ENCODE measurements around the gene ZBTB32.

Gene ZBTB32

GRCh38 chr19:35753634-35754369 lies 49.4 kb downstream of the ZBTB32 start:
- no peak for DNase-seq

- DNase-seq, result no peak
Observed at GRCh38 chr19:35754370-35755130, 50.2 kb downstream of the ZBTB32 start.

- DNase-seq, result no peak
Observed at GRCh38 chr19:35755131-35755549, 50.8 kb downstream of the ZBTB32 start.

GRCh38 chr19:35755550-35756376 lies 51.4 kb downstream of the ZBTB32 start:
- no peak for DNase-seq

GRCh38 chr19:35756377-35757230 lies 52.2 kb downstream of the ZBTB32 start, which contains the start of gene HSPB6:
HSPB6 (minus strand) TSS chr19:35757029; CDS start chr19:35757008, 21 bp downstream.
- DNase-seq, result no peak

- DNase-seq, result no peak
Observed at GRCh38 chr19:35757231-35757748, 52.9 kb downstream of the ZBTB32 start.

GRCh38 chr19:35757749-35758608 lies 53.6 kb downstream of the ZBTB32 start, which contains the start of gene PROSER3:
PROSER3 (plus strand) TSS chr19:35758176; CDS start chr19:35758216, 40 bp downstream.
- peak; percentile 93 to 97 for DNase-seq

- no peak for DNase-seq
Observed at GRCh38 chr19:35759697-35760096, 55.3 kb downstream of the ZBTB32 start.

GRCh38 chr19:35760711-35761349 lies 56.5 kb downstream of the ZBTB32 start:
- DNase-seq, result no peak

- no peak for DNase-seq
Observed at GRCh38 chr19:35764432-35765315, 60.3 kb downstream of the ZBTB32 start.
